Osteocyte (in vitro differentiated cells): ENCODE data around the gene CHST15. TPM values are rescaled to one million over a fixed set of nuclear protein-coding genes. Genes with fewer than 3 reads are reported as not detected.

Experiments used
- DNase-seq: peaks from one replicate; pipeline ENCODE4 v3.0.0; 2021; ENCODE audit warnings: mixed read lengths; ENCODE audit not compliant: unreplicated experiment; ENCODE audit errors: extremely low spot score
- H3K27ac Mint-ChIP-seq: one replicate; pipeline ENCODE4 v1.8.0; 2021; ENCODE audit warnings: mild to moderate bottlenecking, mixed read lengths; ENCODE audit not compliant: unreplicated experiment
- H3K27me3 Mint-ChIP-seq: one replicate; pipeline ENCODE4 v1.8.0; 2021; ENCODE audit warnings: mixed read lengths; ENCODE audit not compliant: unreplicated experiment
- H3K36me3 Mint-ChIP-seq: one replicate; pipeline ENCODE4 v1.8.0; 2021; ENCODE audit warnings: mixed read lengths; ENCODE audit not compliant: unreplicated experiment
- H3K4me1 Mint-ChIP-seq: one replicate; pipeline ENCODE4 v1.8.0; 2021; ENCODE audit warnings: mixed read lengths; ENCODE audit not compliant: unreplicated experiment
- H3K4me3 Mint-ChIP-seq: one replicate; pipeline ENCODE4 v1.8.0; 2021; ENCODE audit warnings: mild to moderate bottlenecking, moderate library complexity, mixed read lengths; ENCODE audit not compliant: unreplicated experiment
- H3K9me3 Mint-ChIP-seq: one replicate; pipeline ENCODE4 v1.8.0; 2021; ENCODE audit warnings: mixed read lengths; ENCODE audit not compliant: unreplicated experiment
- total RNA-seq: library from RNA; stranded (reverse); gene quantifications from 2 replicates; pipeline ENCODE4 v1.2.1, GENCODE V29; 2021
- TF ChIP-seq, protein P1 (sequence below): fragments of 200-600 bp; sonication (generic); IDR thresholded peaks from 2 replicates; pipeline ENCODE4 v1.5.0; 2021; ENCODE audit warnings: antibody characterized with exemption, mild to moderate bottlenecking, moderate library complexity

The CHST15 gene
- total RNA-seq, 1 donor from 2014 or later: 66.3 TPM

DNA sequence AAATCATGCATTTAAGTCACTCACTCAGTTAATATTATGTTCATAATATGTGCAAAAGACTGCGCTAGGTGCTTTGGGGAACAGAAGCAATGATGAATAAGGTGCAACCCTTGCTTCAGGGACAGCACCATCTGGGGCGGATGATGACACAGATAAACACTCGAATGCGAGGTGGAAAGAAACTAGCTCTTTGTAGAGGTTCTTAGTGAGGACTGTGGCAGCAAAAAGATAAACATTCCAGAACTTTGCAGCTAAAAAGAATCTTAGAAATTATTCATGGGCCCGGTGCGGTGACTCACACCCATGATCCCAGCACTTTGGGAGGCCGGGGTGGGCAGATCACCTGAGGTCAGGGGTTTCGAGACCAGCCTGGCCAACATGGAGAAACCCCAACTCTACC is 29.8 kb upstream of the CHST15 start:
- H3K36me3 Mint-ChIP-seq: no peaks in the 10 kb centered on the region
- H3K27ac Mint-ChIP-seq: no peak overlapping the region
- TF ChIP-seq, protein P1, sequence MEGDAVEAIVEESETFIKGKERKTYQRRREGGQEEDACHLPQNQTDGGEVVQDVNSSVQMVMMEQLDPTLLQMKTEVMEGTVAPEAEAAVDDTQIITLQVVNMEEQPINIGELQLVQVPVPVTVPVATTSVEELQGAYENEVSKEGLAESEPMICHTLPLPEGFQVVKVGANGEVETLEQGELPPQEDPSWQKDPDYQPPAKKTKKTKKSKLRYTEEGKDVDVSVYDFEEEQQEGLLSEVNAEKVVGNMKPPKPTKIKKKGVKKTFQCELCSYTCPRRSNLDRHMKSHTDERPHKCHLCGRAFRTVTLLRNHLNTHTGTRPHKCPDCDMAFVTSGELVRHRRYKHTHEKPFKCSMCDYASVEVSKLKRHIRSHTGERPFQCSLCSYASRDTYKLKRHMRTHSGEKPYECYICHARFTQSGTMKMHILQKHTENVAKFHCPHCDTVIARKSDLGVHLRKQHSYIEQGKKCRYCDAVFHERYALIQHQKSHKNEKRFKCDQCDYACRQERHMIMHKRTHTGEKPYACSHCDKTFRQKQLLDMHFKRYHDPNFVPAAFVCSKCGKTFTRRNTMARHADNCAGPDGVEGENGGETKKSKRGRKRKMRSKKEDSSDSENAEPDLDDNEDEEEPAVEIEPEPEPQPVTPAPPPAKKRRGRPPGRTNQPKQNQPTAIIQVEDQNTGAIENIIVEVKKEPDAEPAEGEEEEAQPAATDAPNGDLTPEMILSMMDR: no peak
- peaks cover 4% of the 10 kb centered on the region for H3K4me1 Mint-ChIP-seq
- H3K9me3 Mint-ChIP-seq: no peaks in the 10 kb centered on the region
- H3K27me3 Mint-ChIP-seq: no peaks in the 10 kb centered on the region
- DNase-seq: no peak
- no peak overlapping the region for H3K4me3 Mint-ChIP-seq

DNA sequence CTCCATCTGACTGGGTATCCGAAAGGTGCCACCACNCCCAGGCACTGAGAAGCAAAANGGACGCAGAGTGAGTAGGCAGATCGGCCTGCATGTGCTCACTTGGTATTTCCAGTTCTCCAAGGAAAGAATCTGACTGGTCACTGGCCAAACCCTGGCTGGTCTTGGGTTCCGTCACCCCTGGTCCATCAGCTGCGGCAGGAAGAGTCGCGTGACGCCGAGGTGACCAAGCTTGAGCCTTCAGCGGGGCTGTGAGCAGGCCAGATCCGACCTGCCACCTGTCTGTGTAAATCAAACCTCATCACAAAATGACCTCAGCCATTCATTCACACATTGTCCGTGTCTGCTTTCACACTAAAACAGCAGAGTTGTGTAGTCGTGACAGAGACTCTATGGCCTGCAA is 28.8 kb upstream of the CHST15 start:
- H3K4me3 Mint-ChIP-seq: no peak overlapping the region
- no peaks in the 10 kb centered on the region for H3K9me3 Mint-ChIP-seq

DNA sequence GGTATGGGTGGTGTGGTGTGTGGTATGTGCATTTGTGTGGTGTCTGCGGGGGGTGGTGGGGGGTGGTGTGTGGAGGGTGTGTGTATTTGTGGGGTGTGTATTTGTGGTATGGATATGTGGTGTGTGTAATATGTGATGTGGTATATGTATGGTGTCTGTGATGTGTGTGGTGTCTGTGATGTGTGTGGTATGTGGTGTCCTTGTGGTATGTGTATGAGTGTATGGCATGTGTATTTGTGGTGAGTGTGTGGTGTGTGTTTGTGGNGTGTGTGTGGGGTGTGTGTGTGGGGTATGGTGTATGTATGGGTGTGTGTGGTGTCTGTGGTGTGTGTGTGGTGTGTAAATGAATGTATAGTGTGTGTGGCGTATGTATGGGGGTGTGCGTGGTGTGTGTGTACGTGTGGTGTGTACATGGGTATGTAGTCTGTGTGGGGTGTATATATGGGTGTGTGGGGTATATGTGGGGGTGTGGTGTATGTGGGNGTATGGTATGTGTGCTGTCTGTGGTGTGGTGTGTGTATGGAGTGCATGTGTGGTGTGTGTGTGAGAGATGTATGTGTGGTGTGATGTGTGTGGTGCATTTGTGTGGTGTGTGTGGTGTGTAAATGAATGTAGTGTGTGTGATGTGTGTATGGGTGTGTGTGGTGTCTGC is 27.1 kb upstream of the CHST15 start:
- peaks cover 4% of the 10 kb centered on the region for H3K4me1 Mint-ChIP-seq
- no peaks in the 10 kb centered on the region for H3K9me3 Mint-ChIP-seq
- H3K36me3 Mint-ChIP-seq: no peaks in the 10 kb centered on the region
- TF ChIP-seq, protein P1: no peak
- H3K27me3 Mint-ChIP-seq: no peaks in the 10 kb centered on the region
- no peak overlapping the region for H3K27ac Mint-ChIP-seq
- no peak overlapping the region for H3K4me3 Mint-ChIP-seq
- DNase-seq: no peak

More for the DNA sequence above, 28.8 kb upstream of the CHST15 start:
- H3K27ac Mint-ChIP-seq: no peak overlapping the region
- H3K4me1 Mint-ChIP-seq: peaks cover 4% of the 10 kb centered on the region
- TF ChIP-seq, protein P1: no peak
- no peaks in the 10 kb centered on the region for H3K27me3 Mint-ChIP-seq
- no peaks in the 10 kb centered on the region for H3K36me3 Mint-ChIP-seq
- no peak for DNase-seq

DNA sequence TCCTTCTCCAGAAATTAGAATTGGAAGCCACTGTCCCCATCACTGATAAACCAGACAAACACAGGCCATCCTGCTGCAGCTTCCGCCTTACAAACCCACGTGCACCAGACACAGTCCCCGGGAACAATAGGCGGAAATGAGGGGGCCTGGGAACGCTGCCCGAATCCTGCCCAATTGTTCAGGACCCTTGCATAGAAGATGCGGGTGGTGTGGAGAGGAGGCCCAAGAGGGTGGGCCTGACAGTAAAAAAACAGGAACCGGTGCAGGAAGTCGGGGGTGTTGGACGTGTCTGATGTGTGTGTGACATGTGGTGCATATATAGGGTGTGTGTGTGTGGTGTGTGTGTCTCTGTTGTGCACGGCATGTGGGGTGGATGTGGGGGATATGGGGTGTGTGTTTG is 26.5 kb upstream of the CHST15 start:
- no peak overlapping the region for H3K27ac Mint-ChIP-seq
- H3K27me3 Mint-ChIP-seq: peaks cover under 1% of the 10 kb centered on the region
- no peaks in the 10 kb centered on the region for H3K9me3 Mint-ChIP-seq
- TF ChIP-seq, protein P1: no peak
- no peak overlapping the region for H3K4me3 Mint-ChIP-seq
- no peak for DNase-seq
- no peaks in the 10 kb centered on the region for H3K36me3 Mint-ChIP-seq
- H3K4me1 Mint-ChIP-seq: peaks cover 4% of the 10 kb centered on the region

DNA sequence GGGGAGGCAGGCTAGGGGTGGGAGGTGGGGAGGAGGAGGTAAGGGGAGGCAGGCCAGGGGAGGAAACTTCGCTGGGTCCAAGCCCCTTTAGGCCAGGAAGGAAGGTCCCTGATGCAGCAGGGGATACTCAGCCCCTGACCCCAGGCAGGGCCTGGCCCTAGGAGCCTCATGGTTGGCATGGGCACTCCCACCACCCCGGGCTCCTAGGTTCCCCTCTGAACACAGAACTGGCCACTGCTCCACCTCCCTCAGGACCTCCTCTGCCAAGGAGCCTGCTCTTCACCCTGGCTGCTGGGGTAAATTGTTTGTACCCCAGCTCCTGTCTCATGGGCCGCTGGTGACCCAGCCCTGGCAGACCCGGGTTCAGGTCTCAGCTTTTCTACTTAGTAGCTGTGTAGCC is 25.8 kb upstream of the CHST15 start:
- H3K27me3 Mint-ChIP-seq: peaks cover 8% of the 10 kb centered on the region
- no peaks in the 10 kb centered on the region for H3K36me3 Mint-ChIP-seq
- peaks cover 4% of the 10 kb centered on the region for H3K4me1 Mint-ChIP-seq
- H3K4me3 Mint-ChIP-seq: no peak overlapping the region
- no peak for DNase-seq
- no peaks in the 10 kb centered on the region for H3K9me3 Mint-ChIP-seq
- no peak overlapping the region for H3K27ac Mint-ChIP-seq
- TF ChIP-seq, protein P1: no peak
